Lower leg skin (tissue), 4 donors: Measurements from ENCODE around the gene PIP4K2C. TPM values are rescaled to one million over a fixed set of nuclear protein-coding genes. Genes with fewer than 3 reads are reported as not detected.
A peak's percentile ranks its signal among the peaks of the same experiment; 100 is the strongest.

Experiments
- DNase-seq, 2 donors: peaks; one replicate each; pipeline ENCODE4 v3.0.0-alpha.2; 2019; ENCODE audit warnings: low spot score in 2 of 2
- H3K4me3 ChIP-seq: fragments of 200-600 bp; sonication (generic); 2 replicates; pipeline ENCODE4 v1.5.1; 2017; ENCODE audit warnings: mild to moderate bottlenecking, low read depth; ENCODE audit not compliant: poor library complexity, severe bottlenecking
- POLR2A ChIP-seq, 2 donors: fragments of 450-650 bp; IDR thresholded peaks; one replicate each; pipeline ENCODE4 v1.6.1; 2016 to 2017; ENCODE audit warnings: antibody characterized with exemption in 2 of 2, mild to moderate bottlenecking in 1 of 2, moderate library complexity in 1 of 2
- WGBS, 2 donors: methylation state at CpG; one replicate each; pipeline ENCODE4 v1.1.5; 2018; 5-methylcytosine and 5-hydroxymethylcytosine counted together
- intact Hi-C: fragments of 100-400 bp; cut with DNase I; formaldehyde crosslinking; loops from one replicate; pipeline ENCODE4 v1.15.0; 2023; ENCODE audit warnings: low total_unique reads
- total RNA-seq, 4 donors: library from RNA; depleted of rRNA; stranded (reverse); fragments of >200 nt; gene quantifications; one replicate each; pipeline ENCODE4 v1.1.0, GENCODE V29; 2016
- TF ChIP-seq, protein P1 (sequence below), 3 donors: fragments of 450-650 bp; IDR thresholded peaks; one replicate each; pipeline ENCODE4 v1.5.1; 2016; ENCODE audit warnings: antibody characterized with exemption in 3 of 3, mild to moderate bottlenecking in 3 of 3, moderate library complexity in 2 of 3

The PIP4K2C gene
- total RNA-seq, 4 donors from 2014 or later: 29.1 to 48.9 (median 39.1) TPM

DNA sequence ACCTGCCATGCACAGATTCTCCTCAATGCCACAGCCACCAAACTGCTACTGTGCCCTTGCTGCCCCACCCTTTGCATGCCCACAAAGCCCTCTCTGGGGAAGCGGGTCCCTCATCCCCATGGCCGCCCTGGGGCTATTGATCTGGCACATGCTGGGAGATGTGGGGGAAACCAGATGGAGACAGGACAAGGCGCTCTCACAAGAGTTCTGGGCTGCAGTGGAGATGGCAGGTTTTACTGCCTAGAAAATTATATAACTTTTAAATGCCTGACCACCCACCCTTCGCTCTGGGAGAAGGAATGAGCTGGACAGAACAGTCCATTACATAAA is 10.6 kb upstream of the PIP4K2C start:
- intact Hi-C loops: loop anchor here (5.0 to 10.0 kb wide), 2 partner anchors 42 to 324 kb away; no protein-coding TSS in a partner anchor
- no peak overlapping the region for H3K4me3 ChIP-seq
- DNase-seq: no peak
- no peak for TF ChIP-seq POLR2A (IDR thresholded peaks at IDR 0.05)
- TF ChIP-seq, protein P1, sequence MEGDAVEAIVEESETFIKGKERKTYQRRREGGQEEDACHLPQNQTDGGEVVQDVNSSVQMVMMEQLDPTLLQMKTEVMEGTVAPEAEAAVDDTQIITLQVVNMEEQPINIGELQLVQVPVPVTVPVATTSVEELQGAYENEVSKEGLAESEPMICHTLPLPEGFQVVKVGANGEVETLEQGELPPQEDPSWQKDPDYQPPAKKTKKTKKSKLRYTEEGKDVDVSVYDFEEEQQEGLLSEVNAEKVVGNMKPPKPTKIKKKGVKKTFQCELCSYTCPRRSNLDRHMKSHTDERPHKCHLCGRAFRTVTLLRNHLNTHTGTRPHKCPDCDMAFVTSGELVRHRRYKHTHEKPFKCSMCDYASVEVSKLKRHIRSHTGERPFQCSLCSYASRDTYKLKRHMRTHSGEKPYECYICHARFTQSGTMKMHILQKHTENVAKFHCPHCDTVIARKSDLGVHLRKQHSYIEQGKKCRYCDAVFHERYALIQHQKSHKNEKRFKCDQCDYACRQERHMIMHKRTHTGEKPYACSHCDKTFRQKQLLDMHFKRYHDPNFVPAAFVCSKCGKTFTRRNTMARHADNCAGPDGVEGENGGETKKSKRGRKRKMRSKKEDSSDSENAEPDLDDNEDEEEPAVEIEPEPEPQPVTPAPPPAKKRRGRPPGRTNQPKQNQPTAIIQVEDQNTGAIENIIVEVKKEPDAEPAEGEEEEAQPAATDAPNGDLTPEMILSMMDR (IDR thresholded peaks at IDR 0.05): no peak
- WGBS, 2 donors: 79 to 93% methylated on average over 4 of the region's 4 CpGs

DNA sequence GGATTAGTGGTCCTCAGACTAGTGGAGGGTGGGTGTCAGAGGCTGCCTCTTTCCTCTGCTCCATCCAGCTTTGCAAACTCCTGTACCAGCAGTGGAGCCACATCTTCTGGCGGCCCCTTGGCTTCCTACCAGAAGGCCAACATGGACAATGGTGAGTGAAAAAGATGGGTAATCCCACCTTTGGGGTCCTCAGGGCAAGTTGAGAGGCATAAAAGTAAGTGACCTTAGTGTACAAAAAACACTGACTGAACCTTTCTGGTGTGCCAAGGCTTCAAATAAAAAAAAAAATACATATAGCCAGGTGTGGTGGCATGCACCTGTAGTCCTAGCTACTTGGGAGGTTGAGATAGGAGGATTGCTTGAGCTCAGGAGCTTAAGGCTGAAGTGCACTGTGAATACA is 9.2 kb upstream of the PIP4K2C start:
- H3K4me3 ChIP-seq: no peak overlapping the region
- intact Hi-C loops: loop anchor here (5.0 to 10.0 kb wide), 2 partner anchors 40 to 323 kb away; no protein-coding TSS in a partner anchor
- no peak for DNase-seq
- WGBS, 2 donors: 87 to 100% methylated on average over 1 of the region's 1 CpG
- no peak for TF ChIP-seq POLR2A (IDR thresholded peaks at IDR 0.05)
- TF ChIP-seq, protein P1 (IDR thresholded peaks at IDR 0.05): no peak

DNA sequence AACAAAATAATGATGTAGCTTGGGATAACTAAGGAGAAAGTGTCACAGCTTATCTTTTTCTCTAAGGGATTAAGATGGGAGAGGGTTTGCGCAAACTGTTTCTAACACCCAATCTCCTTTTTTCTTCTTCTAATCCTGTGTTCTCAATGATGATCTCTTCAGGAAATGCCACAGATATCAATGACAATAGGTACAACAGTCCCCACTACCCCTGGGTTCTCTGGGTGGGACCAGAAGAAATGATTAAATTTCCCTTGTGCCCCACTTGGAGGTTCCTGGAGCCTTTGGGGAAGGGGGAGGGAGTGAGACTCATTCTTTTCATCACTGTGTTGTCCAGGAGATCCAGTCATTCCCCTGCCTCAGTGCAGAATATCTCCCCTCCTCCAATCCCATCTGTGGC is 8.6 kb upstream of the PIP4K2C start:
- DNase-seq: no peak
- intact Hi-C loops: loop anchor here (5.0 to 10.0 kb wide), 2 partner anchors 40 to 322 kb away; no protein-coding TSS in a partner anchor
- H3K4me3 ChIP-seq: no peak overlapping the region
- TF ChIP-seq POLR2A (IDR thresholded peaks at IDR 0.05): no peak
- TF ChIP-seq, protein P1 (IDR thresholded peaks at IDR 0.05): no peak
- WGBS, 2 donors: 97% methylated on average over 1 of the region's 1 CpG

DNA sequence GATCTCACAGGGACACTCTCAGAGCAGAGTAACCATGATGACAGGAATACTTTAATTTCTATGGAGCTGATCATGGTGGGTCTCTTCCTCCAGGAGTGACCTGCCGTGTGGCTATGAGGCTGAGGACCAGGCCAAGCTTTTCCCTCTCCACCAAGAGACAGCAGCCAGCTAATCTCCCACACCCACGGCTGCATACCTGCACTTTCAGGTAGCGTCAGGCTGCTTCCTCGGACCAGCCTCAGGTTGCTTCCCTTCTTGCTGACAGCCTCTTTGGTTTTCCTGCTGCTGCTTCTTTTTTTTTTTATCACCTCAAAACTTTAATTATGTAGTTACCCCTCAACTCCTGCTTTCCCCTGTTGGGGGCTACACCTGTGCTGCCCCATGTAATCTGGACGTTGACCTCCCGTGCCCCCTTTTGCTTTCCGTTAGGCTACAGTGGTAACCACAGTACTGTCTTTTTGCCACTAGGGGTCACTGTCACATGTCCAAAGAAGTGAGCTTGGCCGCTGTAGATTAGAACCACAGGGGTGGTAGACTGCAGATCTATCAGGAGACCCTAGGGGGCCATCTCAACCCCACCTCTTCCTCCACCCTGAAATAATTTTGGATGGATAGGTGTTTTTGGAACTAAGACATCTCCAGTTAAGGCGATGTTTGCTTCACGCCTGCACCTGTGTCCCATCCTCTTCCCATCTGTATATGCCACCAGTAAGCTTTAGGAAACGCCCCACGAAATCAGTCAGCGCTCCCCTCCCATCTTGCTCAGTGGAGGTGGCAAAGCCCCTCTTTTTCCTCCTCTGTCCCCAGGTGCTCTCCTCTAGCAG is 7.8 kb upstream of the PIP4K2C start:
- no peak overlapping the region for H3K4me3 ChIP-seq
- TF ChIP-seq, protein P1 (IDR thresholded peaks at IDR 0.05): peak in 1 of 3 donors; percentile 91
- TF ChIP-seq POLR2A (IDR thresholded peaks at IDR 0.05): no peak
- intact Hi-C loops: loop anchor here (5.0 to 10.0 kb wide), 2 partner anchors 39 to 322 kb away; no protein-coding TSS in a partner anchor
- peak in 1 of 2 donors; percentile 59 for DNase-seq
- WGBS, 2 donors: 42 to 43% methylated on average over 13 of the region's 13 CpGs

DNA sequence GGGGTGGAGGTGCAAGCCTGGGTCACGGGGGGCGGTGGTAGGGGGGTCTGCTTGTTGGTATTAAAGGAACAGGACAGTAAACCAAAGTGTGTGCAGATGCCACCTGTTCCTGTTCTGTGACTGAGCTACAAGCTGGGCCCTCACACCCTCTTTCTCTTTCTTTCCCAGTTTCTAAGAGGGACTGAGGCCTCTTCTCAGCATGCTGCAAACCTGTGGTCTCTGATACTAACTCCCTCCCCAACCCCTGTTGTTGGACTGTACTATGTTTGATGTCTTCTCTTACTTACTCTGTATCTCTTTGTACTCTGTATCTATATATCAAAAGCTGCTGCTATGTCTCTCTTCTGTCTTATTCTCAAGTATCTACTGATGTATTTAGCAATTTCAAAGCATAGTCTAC is 6.9 kb upstream of the PIP4K2C start:
- TF ChIP-seq POLR2A (IDR thresholded peaks at IDR 0.05): no peak
- intact Hi-C loops: loop anchor here (5.0 to 10.0 kb wide), 2 partner anchors 38 to 321 kb away; no protein-coding TSS in a partner anchor
- no peak for DNase-seq
- WGBS, 2 donors: 90 to 97% methylated on average over 2 of the region's 2 CpGs
- H3K4me3 ChIP-seq: no peak overlapping the region

DNA sequence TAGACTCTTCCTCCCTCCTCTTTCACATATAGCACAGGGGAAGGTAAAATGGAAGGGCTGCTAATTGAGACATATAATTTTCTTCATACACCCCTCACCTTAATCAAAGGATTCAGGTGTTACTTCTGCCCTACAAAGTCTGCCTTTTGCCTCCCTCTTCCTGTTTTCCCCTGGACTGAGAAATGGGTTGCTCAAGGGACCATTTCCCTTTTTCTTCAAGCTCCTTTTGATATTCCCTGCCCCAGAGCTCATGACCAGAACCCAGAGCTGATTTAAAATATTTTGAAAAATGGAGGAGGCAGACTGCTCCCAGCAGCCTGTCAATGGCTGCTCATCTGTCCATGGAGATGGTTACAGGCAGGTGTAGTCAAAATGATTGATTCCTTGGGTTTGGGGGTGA is 6.3 kb upstream of the PIP4K2C start:
- TF ChIP-seq, protein P1 (IDR thresholded peaks at IDR 0.05): no peak
- no peak for DNase-seq
- intact Hi-C loops: loop anchor here (5.0 to 10.0 kb wide), 2 partner anchors 38 to 320 kb away; no protein-coding TSS in a partner anchor
- no peak overlapping the region for H3K4me3 ChIP-seq
